ENCODE data around the gene KIAA0040.

KIAA0040 gene

GRCh38 chr1:175208773-175209492 is 16.4 kb upstream of the KIAA0040 start:
- no peaks in the 10 kb centered on the region for H3K27me3 ChIP-seq (ENCODE audit: insufficient read depth, low read depth, severe bottlenecking)
- TF ChIP-seq CTCF (IDR thresholded peaks at IDR 0.05; ENCODE audit: low read depth, low read length), result no peak
- no peak overlapping the region; the same call in 1 of the 2 replicates for H3K27ac ChIP-seq
- no peaks in the 10 kb centered on the region for H3K36me3 ChIP-seq
- no peak overlapping the region for H3K4me3 ChIP-seq (ENCODE audit: low read depth, low read length)
- no peak for DNase-seq
- peaks cover 4% of the 10 kb centered on the region for H3K9me3 ChIP-seq (ENCODE audit: severe bottlenecking)

- no peak for TF ChIP-seq CTCF (IDR thresholded peaks at IDR 0.05; ENCODE audit: low read depth, low read length)
- H3K9me3 ChIP-seq (ENCODE audit: severe bottlenecking), result peaks cover 1% of the 10 kb centered on the region
- peak; percentile 79 for DNase-seq
- H3K4me3 ChIP-seq (ENCODE audit: low read depth, low read length), result no peak overlapping the region
- H3K27me3 ChIP-seq (ENCODE audit: insufficient read depth, low read depth, severe bottlenecking), result no peaks in the 10 kb centered on the region
- H3K27ac ChIP-seq, result peak overlapping the region; percentile 24
- H3K36me3 ChIP-seq, result no peaks in the 10 kb centered on the region
Observed at GRCh38 chr1:175207971-175208370, 15.4 kb upstream of the KIAA0040 start.

- DNase-seq, result no peak
- Histone ChIP-seq H3K4me3 (ENCODE audit: low read depth, low read length) (no peak overlapping the region), H3K9me3 (ENCODE audit: severe bottlenecking) (no peaks in the 10 kb centered on the region), H3K27ac (no peak overlapping the region), H3K36me3 (no peaks in the 10 kb centered on the region), H3K27me3 (ENCODE audit: insufficient read depth, low read depth, severe bottlenecking) (no peaks in the 10 kb centered on the region)
- no peak for TF ChIP-seq CTCF (IDR thresholded peaks at IDR 0.05; ENCODE audit: low read depth, low read length)
Observed at GRCh38 chr1:175206687-175207086, 14.1 kb upstream of the KIAA0040 start.

GRCh38 chr1:175204330-175204729 is 11.8 kb upstream of the KIAA0040 start:
- no peaks in the 10 kb centered on the region for H3K9me3 ChIP-seq (ENCODE audit: severe bottlenecking)
- H3K4me3 ChIP-seq (ENCODE audit: low read depth, low read length), result no peak overlapping the region
- TF ChIP-seq CTCF (IDR thresholded peaks at IDR 0.05; ENCODE audit: low read depth, low read length), result no peak
- H3K36me3 ChIP-seq, result no peaks in the 10 kb centered on the region
- DNase-seq, result no peak
- no peak overlapping the region for H3K27ac ChIP-seq
- H3K27me3 ChIP-seq (ENCODE audit: insufficient read depth, low read depth, severe bottlenecking), result no peaks in the 10 kb centered on the region

GRCh38 chr1:175203570-175204068 is 11.0 kb upstream of the KIAA0040 start:
- no peak for DNase-seq
- H3K36me3 ChIP-seq, result no peaks in the 10 kb centered on the region

More at GRCh38 chr1:175203570-175204068, 11.0 kb upstream of the KIAA0040 start:
- H3K27ac ChIP-seq, result no peak overlapping the region
- no peak overlapping the region for H3K4me3 ChIP-seq (ENCODE audit: low read depth, low read length)
- H3K27me3 ChIP-seq (ENCODE audit: insufficient read depth, low read depth, severe bottlenecking), result no peaks in the 10 kb centered on the region
- H3K9me3 ChIP-seq (ENCODE audit: severe bottlenecking), result no peaks in the 10 kb centered on the region
- no peak for TF ChIP-seq CTCF (IDR thresholded peaks at IDR 0.05; ENCODE audit: low read depth, low read length)
